ENCODE results near the gene IL1RAPL2.
"Not testable (repeated sequence)": the region's sequence is repeated elsewhere in the genome, so short reads cannot be mapped to it uniquely, and the experiment has no call there.

The IL1RAPL2 gene

GRCh38 chrX:105608745-105609144, 1042.7 kb downstream of the IL1RAPL2 start:
- no peak for DNase-seq (ENCODE audit: low read depth in 2 of 2)

GRCh38 chrX:105609530-105609929, 1043.5 kb downstream of the IL1RAPL2 start:
- no peak for DNase-seq (ENCODE audit: low read depth in 2 of 2)

GRCh38 chrX:105610411-105610810, 1044.4 kb downstream of the IL1RAPL2 start:
- no peak for DNase-seq (ENCODE audit: low read depth in 2 of 2)

GRCh38 chrX:105618393-105619101, 1052.5 kb downstream of the IL1RAPL2 start:
- no peak for DNase-seq (ENCODE audit: low read depth in 2 of 2)

GRCh38 chrX:105634180-105634579, 1068.2 kb downstream of the IL1RAPL2 start:
- no peak for DNase-seq (ENCODE audit: low read depth in 2 of 2)

GRCh38 chrX:105635794-105636193, 1069.8 kb downstream of the IL1RAPL2 start:
- DNase-seq (ENCODE audit: low read depth in 2 of 2), result no peak

- DNase-seq (ENCODE audit: low read depth in 2 of 2), result no peak
Measured at GRCh38 chrX:105636667-105637066, 1070.7 kb downstream of the IL1RAPL2 start.

- DNase-seq (ENCODE audit: low read depth in 2 of 2), result no peak
Measured at GRCh38 chrX:105645667-105646357, 1079.8 kb downstream of the IL1RAPL2 start.

- no peak for DNase-seq (ENCODE audit: low read depth in 2 of 2)
Measured at GRCh38 chrX:105646592-105647372, 1080.8 kb downstream of the IL1RAPL2 start.

- no peak for DNase-seq (ENCODE audit: low read depth in 2 of 2)
Measured at GRCh38 chrX:105647749-105648148, 1081.8 kb downstream of the IL1RAPL2 start.

GRCh38 chrX:105648732-105649131, 1082.7 kb downstream of the IL1RAPL2 start:
- DNase-seq (ENCODE audit: low read depth in 2 of 2), result no peak

- no peak for DNase-seq (ENCODE audit: low read depth in 2 of 2)
Measured at GRCh38 chrX:105650577-105650976, 1084.6 kb downstream of the IL1RAPL2 start.

GRCh38 chrX:105650986-105651385, 1085.0 kb downstream of the IL1RAPL2 start:
- DNase-seq (ENCODE audit: low read depth in 2 of 2), result no peak

- DNase-seq (ENCODE audit: low read depth in 2 of 2), result no peak
Measured at GRCh38 chrX:105653891-105654290, 1087.9 kb downstream of the IL1RAPL2 start.

- no peak for DNase-seq (ENCODE audit: low read depth in 2 of 2)
Measured at GRCh38 chrX:105658136-105658535, 1092.1 kb downstream of the IL1RAPL2 start.

GRCh38 chrX:105662248-105662647, 1096.2 kb downstream of the IL1RAPL2 start:
- DNase-seq (ENCODE audit: low read depth in 2 of 2), result no peak

GRCh38 chrX:105664243-105664642, 1098.2 kb downstream of the IL1RAPL2 start:
- no peak for DNase-seq (ENCODE audit: low read depth in 2 of 2)

- DNase-seq (ENCODE audit: low read depth in 2 of 2), result not testable (repeated sequence)
Measured at GRCh38 chrX:105684288-105684687, 1118.3 kb downstream of the IL1RAPL2 start.

- DNase-seq (ENCODE audit: low read depth in 2 of 2), result no peak
Measured at GRCh38 chrX:105694839-105695238, 1128.8 kb downstream of the IL1RAPL2 start.

- DNase-seq (ENCODE audit: low read depth in 2 of 2), result no peak
Measured at GRCh38 chrX:105695451-105695850, 1129.5 kb downstream of the IL1RAPL2 start.

- no peak for DNase-seq (ENCODE audit: low read depth in 2 of 2)
Measured at GRCh38 chrX:105696870-105697269, 1130.9 kb downstream of the IL1RAPL2 start.

- DNase-seq (ENCODE audit: low read depth in 2 of 2), result no peak
Measured at GRCh38 chrX:105697984-105698781, 1132.2 kb downstream of the IL1RAPL2 start.
